ENCODE measurements around the gene ACADL.
"Not testable (repeated sequence)": the region's sequence is repeated elsewhere in the genome, so short reads cannot be mapped to it uniquely, and the experiment has no call there.

GRCh38 chr2:210181606-210182088 is 43.6 kb downstream of the ACADL start:
- TF ChIP-seq POLR2AphosphoS5, SPI1, POLR2A (IDR thresholded peaks at IDR 0.05; ENCODE audit: low read depth, low read length): not testable (repeated sequence)

All from GM12891 (cell line).